ENCODE measurements around the gene CDKN2B-AS1.

DNA sequence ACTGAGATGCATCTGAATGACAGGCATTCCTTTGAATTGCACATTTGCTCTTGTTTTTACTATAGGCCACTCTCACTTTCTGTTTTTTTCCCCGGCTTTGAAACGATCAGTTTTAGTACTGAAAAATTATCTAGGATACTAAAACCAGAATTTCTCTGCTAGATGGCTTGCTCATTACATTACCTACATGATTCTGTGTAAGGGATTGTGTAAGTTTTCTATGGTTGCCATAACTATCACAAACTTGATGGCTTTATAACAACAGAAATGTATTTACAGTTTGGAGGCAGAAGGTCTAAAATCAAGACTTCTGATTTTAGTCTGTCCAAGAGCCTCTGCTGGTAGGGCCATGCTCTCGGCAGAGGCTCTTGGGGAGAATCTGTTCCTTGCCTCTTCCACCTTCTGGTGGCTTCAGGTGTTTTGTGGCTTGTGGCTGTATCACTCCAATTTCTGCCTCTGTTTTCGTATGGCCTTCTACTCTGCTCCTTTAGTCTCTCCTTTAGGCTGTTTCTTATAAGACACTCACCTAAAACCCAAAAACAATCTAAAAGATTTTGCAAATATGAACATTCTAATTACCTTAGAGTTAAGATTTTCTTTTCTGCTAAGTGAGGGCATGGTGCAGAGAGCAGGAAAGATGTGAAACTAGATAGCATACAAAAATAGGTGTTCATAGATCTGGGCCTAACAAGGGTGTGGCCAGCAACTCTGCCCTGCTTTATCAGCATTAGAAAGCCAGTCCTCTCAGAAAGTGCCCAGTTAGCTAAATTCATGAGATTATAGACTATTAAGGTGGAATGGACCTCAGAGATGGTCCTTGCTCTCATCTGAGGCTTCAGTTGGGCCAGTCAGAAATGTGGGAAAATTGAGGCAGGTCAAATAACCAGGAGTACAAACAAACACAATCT is 107.8 kb downstream of the CDKN2B-AS1 start:
- no peak for TF ChIP-seq POLR2A (IDR thresholded peaks at IDR 0.05)
- TF ChIP-seq, protein P1, sequence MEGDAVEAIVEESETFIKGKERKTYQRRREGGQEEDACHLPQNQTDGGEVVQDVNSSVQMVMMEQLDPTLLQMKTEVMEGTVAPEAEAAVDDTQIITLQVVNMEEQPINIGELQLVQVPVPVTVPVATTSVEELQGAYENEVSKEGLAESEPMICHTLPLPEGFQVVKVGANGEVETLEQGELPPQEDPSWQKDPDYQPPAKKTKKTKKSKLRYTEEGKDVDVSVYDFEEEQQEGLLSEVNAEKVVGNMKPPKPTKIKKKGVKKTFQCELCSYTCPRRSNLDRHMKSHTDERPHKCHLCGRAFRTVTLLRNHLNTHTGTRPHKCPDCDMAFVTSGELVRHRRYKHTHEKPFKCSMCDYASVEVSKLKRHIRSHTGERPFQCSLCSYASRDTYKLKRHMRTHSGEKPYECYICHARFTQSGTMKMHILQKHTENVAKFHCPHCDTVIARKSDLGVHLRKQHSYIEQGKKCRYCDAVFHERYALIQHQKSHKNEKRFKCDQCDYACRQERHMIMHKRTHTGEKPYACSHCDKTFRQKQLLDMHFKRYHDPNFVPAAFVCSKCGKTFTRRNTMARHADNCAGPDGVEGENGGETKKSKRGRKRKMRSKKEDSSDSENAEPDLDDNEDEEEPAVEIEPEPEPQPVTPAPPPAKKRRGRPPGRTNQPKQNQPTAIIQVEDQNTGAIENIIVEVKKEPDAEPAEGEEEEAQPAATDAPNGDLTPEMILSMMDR (IDR thresholded peaks at IDR 0.05) = no peak

Measured in Peyer's patch (tissue), 4 donors.